Measurements from ENCODE around the gene SUGCT.
A peak's percentile ranks its signal among the peaks of the same experiment; 100 is the strongest.
"Not testable (repeated sequence)": the region's sequence is repeated elsewhere in the genome, so short reads cannot be mapped to it uniquely, and the experiment has no call there.

The SUGCT gene

GRCh38 chr7:40120020-40120419, 14.8 kb upstream of the SUGCT start:
- no peak for TF ChIP-seq CTCF (IDR thresholded peaks at IDR 0.05; ENCODE audit: low read depth, low read length, missing control alignments)
- DNase-seq (ENCODE audit: extremely low read depth, low read depth), result no peak

GRCh38 chr7:40122100-40122939, 12.5 kb upstream of the SUGCT start:
- H3K4me3 ChIP-seq (replicated peaks; ENCODE audit: low read depth, low read length); DNase-seq (ENCODE audit: extremely low read depth, low read depth): not testable (repeated sequence)

More at GRCh38 chr7:40120020-40120419, 14.8 kb upstream of the SUGCT start:
- no peak overlapping the region for H3K4me3 ChIP-seq (replicated peaks; ENCODE audit: low read depth, low read length)

GRCh38 chr7:40122940-40123254, 11.9 kb upstream of the SUGCT start:
- no peak overlapping the region for H3K4me3 ChIP-seq (replicated peaks; ENCODE audit: low read depth, low read length)
- no peak for TF ChIP-seq CTCF (IDR thresholded peaks at IDR 0.05; ENCODE audit: low read depth, low read length, missing control alignments)
- DNase-seq (ENCODE audit: extremely low read depth, low read depth), result no peak

- peak overlapping the region; percentile 92 for H3K4me3 ChIP-seq (replicated peaks; ENCODE audit: low read depth, low read length)
- DNase-seq (ENCODE audit: extremely low read depth, low read depth), result no peak
- no peak for TF ChIP-seq CTCF (IDR thresholded peaks at IDR 0.05; ENCODE audit: low read depth, low read length, missing control alignments)
Measured at GRCh38 chr7:40133561-40134427, 1.0 kb upstream of the SUGCT start.

GRCh38 chr7:40135317-40135610, 459 bp downstream of the SUGCT start:
- no peak for TF ChIP-seq CTCF (IDR thresholded peaks at IDR 0.05; ENCODE audit: low read depth, low read length, missing control alignments)
- DNase-seq (ENCODE audit: extremely low read depth, low read depth), result no peak
- peak overlapping the region; percentile 92 for H3K4me3 ChIP-seq (replicated peaks; ENCODE audit: low read depth, low read length)

GRCh38 chr7:40137563-40137962, 2.8 kb downstream of the SUGCT start:
- no peak for TF ChIP-seq CTCF (IDR thresholded peaks at IDR 0.05; ENCODE audit: low read depth, low read length, missing control alignments)
- no peak for DNase-seq (ENCODE audit: extremely low read depth, low read depth)
- H3K4me3 ChIP-seq (replicated peaks; ENCODE audit: low read depth, low read length), result no peak overlapping the region

- no peak for TF ChIP-seq CTCF (IDR thresholded peaks at IDR 0.05; ENCODE audit: low read depth, low read length, missing control alignments)
- H3K4me3 ChIP-seq (replicated peaks; ENCODE audit: low read depth, low read length), result no peak overlapping the region
- no peak for DNase-seq (ENCODE audit: extremely low read depth, low read depth)
Measured at GRCh38 chr7:40138973-40139372, 4.2 kb downstream of the SUGCT start.

GRCh38 chr7:40139891-40140290, 5.1 kb downstream of the SUGCT start:
- not testable (repeated sequence) for H3K4me3 ChIP-seq (replicated peaks; ENCODE audit: low read depth, low read length); DNase-seq (ENCODE audit: extremely low read depth, low read depth)

- DNase-seq (ENCODE audit: extremely low read depth, low read depth); H3K4me3 ChIP-seq (replicated peaks; ENCODE audit: low read depth, low read length): not testable (repeated sequence)
Measured at GRCh38 chr7:40141916-40142315, 7.1 kb downstream of the SUGCT start.

GRCh38 chr7:40145596-40146130, 10.9 kb downstream of the SUGCT start:
- H3K4me3 ChIP-seq (replicated peaks; ENCODE audit: low read depth, low read length); DNase-seq (ENCODE audit: extremely low read depth, low read depth): not testable (repeated sequence)
